ENCODE measurements around the gene TMEM203.
A peak's percentile ranks its signal among the peaks of the same experiment; 100 is the strongest.

The TMEM203 gene

DNA sequence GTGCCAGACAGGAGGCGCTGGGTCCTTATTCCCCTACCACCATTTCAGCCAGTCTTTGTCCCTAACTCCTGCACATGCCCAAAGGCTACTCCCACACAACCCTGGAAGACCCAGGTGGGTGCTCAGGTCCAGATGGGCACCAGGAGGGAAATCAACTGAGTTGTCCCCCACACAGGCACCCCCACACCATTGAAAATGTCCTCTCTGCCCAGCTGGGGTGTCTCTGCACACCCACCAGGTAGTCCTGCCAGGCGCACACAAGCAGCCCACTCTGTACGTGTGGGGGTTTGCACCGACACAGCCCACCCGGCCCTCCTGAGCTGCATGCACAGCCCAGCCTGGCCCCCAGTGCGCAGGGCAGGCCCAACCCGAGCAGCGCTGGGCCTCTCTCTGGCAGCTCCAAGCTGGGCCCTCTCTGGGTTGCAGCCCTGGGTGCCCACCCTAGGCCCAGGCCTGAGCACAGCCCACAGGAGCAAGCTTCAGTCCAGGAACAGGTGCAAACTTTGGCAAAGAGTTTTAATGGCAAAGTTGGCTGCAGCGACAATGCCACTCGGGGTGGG, 14.4 kb upstream of the TMEM203 start:
- DNase-seq (ENCODE audit: low spot score) (no peak), FAIRE-seq (no peak)

DNA sequence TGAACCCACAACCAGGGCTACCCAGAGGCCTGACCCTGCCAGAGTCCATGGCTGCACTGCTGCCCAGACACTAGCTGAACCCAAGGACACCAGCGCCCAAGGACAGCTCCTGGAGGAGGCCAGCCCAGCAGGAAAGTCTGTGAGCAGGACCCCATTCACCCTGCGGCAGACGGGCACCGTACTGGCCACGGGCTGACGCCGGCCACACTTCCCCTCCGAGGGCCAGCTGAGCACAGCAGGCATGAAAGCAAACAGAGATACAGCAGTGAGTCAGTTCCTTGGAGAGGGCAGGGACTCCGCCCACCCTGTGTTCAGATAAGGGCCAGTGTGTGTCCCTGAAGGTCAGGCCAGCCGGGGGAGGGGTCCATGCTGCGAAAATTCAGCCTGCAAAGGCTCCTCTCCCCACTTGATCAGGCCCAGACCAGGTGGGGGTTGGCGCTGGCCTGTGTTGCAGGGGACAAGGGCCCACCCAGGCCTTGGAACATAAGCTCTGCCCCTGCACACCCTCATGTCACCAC, 13.4 kb upstream of the TMEM203 start:
- DNase-seq (ENCODE audit: low spot score) = no peak
- no peak for FAIRE-seq

DNA sequence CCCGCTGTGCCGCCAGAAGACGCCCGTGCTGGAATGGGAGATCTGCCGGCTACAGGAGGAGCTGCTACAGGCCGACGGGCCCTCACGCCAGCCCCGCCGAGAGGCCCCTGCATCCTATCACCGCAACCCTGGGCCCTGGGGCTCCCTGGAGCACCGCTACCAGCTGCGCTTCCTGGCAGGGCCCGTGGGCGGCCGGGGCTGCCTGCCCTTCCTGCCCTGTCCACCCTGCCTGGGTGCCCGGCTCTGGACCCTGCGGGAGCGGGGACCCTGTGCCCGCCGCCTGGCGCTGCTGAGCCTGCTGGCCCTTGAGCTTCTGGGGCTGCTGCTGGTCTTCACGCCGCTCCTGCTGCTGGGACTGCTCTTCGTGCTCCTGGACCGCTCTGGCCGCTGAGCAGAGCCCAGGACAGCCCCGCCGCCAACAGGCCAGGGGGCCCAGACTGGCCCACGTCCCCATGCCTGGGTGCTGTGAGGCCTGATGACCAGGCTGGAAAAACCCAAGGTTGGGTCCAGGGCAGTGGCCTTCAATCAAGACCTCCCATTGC, 12.8 kb upstream of the TMEM203 start:
- DNase-seq (ENCODE audit: low spot score) (no peak), FAIRE-seq (no peak)

DNA sequence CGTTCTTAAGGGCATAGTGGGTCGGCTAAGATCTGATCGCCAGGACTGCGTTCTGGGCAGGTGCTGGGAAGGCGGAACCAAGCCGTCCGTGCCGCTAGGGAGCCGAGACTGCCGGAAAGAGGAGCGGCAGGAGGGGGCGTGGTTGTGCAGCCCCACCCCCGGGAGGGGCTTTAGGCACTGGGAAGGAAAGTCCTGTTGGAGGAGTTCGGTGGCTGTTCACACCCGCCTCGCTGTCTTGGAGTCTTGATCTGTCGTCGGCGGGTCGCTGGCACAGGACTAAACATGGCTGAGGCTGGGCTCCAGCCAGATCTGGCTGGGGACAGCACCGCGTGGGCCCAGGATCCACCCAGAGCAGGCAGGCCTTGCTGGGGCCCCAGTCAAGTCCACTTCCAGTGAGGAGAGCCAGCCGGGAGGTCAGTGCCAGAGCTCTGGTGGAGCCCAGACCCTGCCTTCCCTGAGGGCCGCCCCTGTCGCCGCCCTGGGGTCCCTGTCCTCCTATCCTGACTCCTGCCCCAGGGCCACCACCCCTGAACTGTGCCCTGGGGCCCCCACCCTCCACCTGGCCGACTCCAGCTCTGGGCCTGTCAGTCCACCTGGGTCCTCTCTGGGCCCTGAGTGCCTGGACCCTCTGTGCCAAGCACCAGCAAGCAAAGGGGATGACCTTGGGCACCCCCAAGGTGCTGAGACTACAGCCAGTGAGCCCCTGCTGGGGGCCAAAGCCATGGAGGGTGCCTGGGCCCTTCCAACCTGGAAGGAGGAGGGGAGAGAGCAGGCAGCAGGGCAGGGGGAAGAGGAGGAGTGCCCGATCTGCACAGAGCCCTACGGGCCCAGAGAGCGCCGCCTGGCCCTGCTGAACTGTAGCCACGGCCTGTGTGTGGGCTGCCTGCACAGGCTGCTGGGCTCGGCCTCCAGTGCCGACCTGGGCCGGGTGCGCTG, 12.1 kb upstream of the TMEM203 start:
- no peak for DNase-seq (ENCODE audit: low spot score)
- FAIRE-seq = no peak

DNA sequence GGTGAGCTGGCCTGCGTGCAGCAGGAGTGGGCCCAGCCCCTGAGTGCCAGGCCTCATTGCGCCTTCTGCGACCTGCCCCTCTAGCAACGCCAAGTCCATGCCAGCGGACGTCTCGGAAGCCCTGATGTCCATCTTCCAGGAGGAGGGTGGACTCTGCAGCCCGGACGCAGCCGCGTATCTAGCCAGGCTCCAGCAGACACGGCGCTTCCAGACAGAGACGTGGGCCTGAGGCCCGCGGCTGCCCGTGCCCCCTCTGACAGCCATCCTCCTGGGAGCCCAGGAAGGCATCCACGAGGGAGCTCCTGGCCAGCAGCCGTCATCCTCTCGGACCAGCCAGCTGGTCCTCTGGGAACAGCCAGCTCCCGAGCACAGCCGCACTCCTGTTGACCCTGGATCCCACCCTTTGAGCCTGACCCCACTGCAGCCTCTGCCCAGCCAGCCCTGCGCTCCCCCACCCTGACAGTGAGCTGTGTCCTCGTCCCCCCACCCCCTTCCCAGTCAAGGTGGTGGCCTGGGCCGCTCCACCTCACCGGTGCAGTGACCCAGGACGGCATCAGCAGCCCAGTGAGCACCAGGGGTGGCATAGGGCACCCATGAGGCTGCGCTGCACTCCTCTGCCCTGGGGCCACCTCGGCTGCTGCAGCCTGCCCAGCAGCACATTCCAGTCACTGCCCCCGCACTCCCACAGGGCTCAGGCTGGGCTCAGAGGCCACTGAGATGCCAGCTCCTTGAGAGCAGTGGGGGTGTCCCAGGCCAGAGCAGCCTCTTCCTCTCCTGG, 10.9 kb upstream of the TMEM203 start:
- DNase-seq (ENCODE audit: low spot score) = no peak
- FAIRE-seq = no peak

DNA sequence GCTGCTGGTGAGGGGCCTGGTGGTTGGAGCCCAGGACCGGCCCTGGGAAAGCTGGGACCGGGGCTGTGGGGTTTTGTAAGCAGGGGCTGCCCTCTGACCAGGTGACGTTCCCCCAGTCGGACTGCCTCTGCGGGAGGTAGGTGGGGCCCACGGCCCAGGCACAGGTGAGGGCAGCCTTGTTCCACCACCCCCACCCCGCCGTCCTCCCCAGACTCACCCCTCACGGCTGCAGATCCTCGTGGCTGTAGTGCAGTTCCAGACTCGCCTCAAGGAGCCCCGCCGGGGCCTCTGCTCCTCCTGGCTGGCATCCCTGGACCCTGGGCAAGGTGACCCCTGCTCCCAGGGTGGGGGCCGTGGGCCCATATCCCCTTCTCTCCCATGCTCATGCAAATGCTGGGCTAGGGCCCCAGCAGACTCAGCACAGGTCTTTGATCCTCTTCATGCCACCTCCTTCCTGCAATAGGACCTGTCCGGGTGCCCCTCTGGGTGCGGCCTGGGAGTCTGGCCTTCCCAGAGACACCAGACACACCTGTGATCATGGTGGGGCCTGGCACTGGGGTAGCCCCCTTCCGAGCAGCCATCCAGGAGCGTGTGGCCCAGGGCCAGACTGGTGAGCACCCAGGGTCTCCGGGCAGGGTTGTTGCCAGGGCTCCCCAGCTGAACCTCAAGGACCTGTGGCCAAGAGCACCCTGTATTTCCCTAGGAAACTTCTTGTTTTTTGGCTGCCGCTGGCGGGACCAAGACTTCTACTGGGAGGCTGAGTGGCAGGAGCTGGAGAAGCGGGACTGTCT, 9.9 kb upstream of the TMEM203 start:
- DNase-seq (ENCODE audit: low spot score) (no peak), FAIRE-seq (no peak)

DNA sequence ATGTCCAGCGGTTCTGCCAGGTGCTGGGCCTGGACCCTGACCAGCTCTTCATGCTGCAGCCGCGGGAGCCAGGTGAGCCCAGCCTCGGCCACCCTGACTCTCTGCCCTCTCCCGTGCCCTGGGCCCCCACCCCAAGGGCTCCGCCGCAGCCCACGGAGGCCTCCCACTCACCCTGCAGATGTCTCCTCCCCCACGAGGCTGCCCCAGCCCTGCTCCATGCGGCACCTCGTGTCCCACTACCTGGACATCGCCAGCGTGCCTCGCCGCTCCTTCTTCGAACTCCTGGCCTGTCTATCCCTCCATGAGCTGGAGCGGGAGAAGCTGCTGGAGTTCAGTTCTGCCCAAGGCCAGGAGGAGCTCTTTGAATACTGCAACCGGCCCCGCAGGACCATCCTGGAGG, 9.2 kb upstream of the TMEM203 start:
- no peak for DNase-seq (ENCODE audit: low spot score)
- FAIRE-seq = no peak

DNA sequence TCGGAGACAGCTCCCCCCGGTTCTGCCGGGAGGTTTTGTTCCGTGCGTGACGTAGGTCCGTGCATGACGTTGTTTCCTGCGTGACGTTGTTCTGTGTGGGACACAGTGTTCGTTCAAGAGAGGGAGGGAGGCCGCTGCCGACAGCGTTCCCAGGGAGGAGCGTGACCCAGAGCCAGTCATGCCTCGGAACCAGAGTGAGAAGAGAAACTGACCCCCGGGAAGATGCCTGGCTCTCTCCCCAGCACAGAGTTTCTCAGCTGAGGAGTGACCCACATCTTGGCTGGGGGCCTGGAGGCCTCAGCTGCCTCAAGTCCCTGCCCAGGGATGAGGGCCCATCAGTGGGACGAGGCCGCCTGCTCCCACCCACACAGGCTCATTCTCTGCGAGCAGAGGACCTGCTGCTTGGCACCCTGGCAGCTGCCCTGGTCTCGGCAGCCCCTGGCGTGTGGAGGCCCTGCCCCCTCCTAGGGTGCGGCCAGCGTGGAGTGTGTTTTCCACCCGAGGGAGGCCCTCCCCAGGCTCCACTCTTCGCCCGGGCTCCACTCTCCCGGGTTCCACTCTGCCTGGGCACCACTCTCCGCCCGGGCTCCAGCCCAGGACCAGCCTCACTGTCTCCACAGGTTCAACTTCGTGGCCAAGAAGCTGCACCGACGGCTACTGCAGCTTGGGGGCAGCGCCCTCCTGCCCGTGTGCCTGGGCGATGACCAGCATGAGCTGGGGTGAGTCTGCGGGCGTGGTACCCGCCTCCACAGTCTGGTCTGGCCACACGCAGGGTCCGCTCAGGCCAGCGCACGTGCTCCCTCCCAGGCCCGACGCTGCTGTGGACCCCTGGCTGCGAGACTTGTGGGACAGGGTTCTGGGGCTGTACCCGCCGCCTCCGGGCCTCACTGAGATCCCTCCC, 8.0 kb upstream of the TMEM203 start:
- DNase-seq (ENCODE audit: low spot score) (no peak), FAIRE-seq (no peak)

DNA sequence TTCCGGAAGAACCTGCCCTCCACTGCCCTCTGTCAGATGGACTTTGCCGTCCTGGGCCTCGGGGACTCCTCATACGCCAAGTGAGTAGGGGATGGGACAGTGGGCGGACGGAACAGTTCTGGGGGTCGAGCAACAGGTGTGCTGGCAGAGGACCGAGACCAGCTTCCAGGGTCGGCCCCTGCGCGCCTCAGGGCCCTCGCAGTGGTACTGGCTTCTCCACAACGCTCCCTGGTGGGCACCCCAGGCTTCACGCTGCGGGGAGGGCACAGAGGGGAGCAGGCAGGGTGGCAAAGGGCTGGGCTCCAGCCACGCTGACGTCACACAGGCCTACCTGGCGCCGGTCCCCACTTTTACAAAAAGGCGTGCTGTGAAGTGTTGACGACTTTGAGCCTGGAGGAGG, 7.1 kb upstream of the TMEM203 start:
- DNase-seq (ENCODE audit: low spot score) (no peak), FAIRE-seq (no peak)

DNA sequence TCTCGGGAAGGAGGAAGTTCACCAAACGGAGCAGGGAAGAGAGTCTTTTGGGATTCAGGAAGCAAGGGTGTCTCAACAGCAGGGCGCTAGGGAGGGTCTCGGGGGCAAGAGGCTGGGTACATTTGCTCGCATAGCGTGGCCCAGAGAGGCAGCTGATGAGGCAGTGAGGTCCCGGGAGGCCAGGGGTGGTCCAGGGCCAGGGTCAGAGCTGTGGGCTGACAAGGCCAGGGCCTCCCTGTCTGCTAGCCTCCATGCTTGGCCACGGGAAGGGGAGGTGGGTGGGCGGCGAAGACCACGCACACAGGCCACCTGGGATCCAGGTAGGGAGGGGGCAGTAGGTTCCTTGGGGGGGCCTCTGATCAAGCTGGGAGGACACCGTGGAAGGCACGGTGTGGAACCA, 6.1 kb upstream of the TMEM203 start:
- no peak for FAIRE-seq

DNA sequence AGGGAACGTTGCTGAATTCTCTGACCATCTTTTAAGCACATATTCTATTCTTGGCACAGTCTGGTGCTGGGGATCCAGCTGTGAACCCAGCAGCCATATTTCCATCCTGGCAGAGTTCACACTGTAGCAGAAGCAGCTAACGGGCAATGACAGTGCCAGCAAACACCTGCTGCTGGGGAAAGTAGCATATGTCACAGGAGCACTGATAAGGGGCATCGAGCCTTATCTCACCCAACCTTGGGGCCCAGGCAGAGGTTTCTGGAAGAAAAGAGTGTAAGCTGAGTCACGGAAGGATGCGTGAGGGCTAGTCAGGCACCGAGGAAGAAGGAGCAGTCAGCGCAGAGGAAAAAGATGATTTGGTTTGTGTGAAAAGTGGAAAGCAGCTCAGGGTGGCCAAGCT, 1.2 kb upstream of the TMEM203 start:
- DNase-seq (ENCODE audit: low spot score) = no peak
- FAIRE-seq = no peak

More for the DNA sequence above, 6.1 kb upstream of the TMEM203 start:
- no peak for DNase-seq (ENCODE audit: low spot score)

DNA sequence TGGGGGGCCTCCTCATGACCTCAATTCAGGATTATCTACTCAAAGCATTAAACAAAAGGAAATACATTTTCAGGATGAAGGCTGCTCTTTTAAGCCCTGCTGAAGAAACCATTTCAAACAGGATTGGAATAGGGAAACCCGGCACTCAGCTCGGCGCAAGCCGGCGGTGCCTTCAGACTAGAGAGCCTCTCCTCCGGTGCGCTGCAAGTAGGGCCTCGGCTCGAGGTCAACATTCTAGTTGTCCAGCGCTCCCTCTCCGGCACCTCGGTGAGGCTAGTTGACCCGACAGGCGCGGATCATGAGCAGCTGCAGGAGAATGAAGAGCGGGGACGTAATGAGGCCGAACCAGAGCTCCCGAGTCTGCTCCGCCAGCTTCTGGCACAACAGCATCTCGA, 720 bp downstream of the TMEM203 start:
- FAIRE-seq (no peak), DNase-seq (ENCODE audit: low spot score) (no peak)

DNA sequence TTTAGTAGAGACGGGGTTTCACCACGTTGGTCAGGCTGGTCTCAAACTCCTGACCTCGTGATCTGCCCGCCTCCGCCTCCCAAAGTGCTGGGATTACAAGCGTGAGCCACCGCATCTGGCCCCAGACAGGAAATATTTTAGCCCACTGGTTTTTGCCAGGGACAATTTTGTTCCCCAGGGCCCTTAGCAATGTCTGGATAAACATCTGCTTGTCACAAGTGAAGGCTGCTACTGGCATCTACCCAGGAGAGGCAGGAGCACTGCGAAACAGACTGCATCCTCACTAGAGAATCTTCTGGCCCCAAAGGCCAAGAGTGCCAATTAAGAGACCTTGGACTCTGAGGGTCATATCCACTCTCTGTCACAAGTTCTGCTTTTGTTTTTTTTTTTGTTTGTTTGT, 2.5 kb downstream of the TMEM203 start:
- FAIRE-seq = no peak
- no peak for DNase-seq (ENCODE audit: low spot score)

DNA sequence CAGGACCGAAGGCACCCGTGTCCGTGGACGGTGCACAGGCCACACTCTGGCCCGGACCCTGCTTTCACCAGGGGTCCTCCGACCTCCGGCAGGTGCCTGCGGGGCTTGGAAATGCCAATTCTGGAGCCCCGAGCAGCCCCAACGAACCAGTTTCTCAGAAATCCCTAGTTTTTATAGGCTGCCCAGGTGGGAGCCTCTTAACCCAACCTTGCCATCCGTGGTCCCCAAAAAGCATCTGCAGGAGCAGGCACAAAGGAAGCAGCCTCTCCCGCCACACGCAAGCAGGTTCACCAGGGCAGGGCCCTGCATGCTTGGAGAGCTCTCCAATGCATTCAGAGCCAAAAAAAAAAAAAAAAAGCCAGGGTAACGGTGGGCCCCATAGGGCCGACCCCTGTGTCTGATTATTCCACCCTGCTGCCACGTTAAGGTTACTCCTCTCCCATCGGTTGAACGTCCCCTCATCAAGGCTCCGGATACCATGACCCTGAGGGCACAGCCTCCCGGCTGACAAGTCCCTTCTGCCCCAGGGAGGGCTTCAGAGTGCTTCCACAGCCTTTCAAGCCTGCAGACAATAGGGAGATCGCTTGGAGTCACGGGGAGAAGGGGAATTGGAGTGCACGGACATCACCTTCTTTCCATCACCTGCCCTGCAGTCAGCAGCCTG, 4.1 kb downstream of the TMEM203 start:
- FAIRE-seq (no peak), DNase-seq (ENCODE audit: low spot score) (no peak)

DNA sequence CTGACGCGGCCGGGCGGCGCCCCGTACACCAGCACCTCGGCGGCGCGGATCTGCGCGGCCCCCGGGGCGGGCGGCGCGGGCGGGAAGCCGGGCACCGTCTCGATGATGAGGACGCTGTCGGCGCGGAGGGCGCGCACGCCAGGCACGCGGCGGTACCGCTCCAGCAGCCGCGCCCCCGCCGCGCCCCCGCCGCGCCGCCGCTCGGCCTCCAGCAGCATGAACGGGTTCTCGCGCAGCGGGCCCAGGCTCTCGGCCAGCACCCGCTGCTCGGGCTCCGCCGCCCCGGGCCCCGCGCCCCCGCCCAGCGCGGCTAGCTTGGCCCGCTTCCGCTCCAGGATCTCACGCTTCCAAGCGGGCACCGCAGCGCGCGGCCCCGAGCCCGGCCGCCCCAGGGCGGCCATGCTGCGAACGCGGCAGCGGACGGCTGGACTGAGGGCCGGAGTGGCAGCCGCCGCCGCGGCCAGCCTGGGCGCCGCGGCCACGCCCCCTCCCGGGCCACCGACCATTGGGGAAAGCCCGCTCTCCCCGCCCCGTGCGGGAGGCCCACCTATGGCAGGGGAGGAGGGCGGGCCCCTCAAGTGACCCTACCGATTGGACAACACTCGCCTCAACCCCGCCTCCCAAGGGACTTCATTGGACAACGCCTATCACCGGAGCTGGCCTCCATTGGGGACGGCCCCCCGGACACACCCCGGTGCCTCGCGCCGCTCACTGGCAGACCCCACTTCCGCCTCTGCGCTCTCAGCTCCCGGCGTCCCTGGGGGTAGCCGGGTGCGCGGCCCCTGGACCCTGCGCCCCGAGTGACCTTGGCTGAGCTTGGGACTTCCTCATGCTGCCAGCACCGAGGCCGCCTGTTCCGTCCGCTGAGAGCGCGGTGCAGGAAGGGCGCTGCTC, 4.9 kb downstream of the TMEM203 start, which contains the start of gene TPRN:
Gene TPRN (minus strand): TSS at position 431 of the 894 bp plus-strand sequence. CDS start 30 bp downstream, at position 401.
- FAIRE-seq = peak; percentile 92
- DNase-seq (ENCODE audit: low spot score) = peak; percentile 100

DNA sequence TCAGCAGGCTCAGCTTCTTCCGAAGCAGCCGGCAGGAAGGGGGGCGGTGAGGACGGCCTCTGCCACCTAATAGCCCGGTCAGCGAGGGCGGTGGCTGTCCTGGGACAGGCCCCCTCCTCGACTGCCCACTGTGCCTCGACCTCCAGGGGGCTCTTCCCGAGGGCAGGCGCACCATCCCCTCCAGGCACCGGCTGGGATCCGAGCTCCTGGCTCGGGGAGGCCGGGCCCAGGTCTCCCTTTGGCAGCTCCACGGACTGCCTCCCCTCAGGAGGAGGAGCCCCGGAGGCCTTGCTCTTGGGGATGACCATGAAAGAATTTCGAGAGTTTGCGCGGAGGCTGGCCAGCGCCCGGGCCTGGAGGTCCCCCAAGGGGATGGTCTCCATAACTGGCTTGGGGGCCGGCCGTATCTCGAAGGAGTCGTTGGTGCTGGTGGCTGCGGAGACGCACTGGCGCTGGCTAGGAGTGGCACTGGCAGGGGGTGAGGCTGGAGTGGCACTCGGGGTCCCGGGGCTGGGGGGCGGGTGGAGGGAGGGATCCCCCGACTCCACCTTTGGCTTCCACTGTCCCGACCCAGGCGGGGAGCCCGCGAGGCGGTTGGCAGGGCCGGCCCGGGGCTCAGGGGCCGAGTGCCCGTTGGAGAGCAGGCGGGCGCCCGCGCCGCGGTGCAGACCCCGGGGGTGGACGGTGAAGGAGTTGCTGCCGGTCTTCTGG, 5.9 kb downstream of the TMEM203 start:
- FAIRE-seq (no peak), DNase-seq (ENCODE audit: low spot score) (no peak)

DNA sequence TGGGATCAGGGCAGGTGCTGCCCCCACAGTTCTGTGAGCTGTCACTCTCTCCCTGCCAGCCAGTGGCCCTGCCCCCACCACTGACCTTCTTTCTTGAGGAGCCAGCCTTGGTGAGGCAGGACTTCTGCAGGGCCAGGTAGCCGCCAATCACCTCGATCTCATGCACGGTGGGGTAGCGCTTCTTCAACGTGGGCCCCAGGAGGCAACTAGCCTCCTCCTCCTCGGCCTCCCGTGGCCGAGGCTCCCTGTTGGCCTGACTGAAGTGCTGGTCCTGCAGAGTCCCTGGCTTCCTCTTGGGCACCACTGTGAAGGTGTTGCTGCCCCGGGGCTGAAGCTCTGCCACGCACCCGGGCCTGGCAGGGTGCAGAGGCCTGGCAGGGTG, 6.6 kb downstream of the TMEM203 start:
- DNase-seq (ENCODE audit: low spot score) = no peak
- peak; percentile 5 for FAIRE-seq
